Measurements from ENCODE around the gene ADORA3. TPM values are rescaled to one million over a fixed set of nuclear protein-coding genes. Genes with fewer than 3 reads are reported as not detected.

ADORA3 gene
- total RNA-seq, 1 donor from 2014 or later, result not detected

- peaks cover 38% of the 10 kb centered on the region for H3K4me1 Mint-ChIP-seq
- no peaks in the 10 kb centered on the region for H3K27me3 Mint-ChIP-seq (ENCODE audit: low read depth)
- peak overlapping the region; percentile 100 for H3K4me3 Mint-ChIP-seq
These were observed 53.2 kb downstream of the ADORA3 start for GRCh38 chr1:111450185-111450584.

GRCh38 chr1:111449703-111450017, 53.8 kb downstream of the ADORA3 start:
- H3K27ac Mint-ChIP-seq, result peak overlapping the region; percentile 100
- H3K9me3 Mint-ChIP-seq, result no peaks in the 10 kb centered on the region
- TF ChIP-seq, protein P1, sequence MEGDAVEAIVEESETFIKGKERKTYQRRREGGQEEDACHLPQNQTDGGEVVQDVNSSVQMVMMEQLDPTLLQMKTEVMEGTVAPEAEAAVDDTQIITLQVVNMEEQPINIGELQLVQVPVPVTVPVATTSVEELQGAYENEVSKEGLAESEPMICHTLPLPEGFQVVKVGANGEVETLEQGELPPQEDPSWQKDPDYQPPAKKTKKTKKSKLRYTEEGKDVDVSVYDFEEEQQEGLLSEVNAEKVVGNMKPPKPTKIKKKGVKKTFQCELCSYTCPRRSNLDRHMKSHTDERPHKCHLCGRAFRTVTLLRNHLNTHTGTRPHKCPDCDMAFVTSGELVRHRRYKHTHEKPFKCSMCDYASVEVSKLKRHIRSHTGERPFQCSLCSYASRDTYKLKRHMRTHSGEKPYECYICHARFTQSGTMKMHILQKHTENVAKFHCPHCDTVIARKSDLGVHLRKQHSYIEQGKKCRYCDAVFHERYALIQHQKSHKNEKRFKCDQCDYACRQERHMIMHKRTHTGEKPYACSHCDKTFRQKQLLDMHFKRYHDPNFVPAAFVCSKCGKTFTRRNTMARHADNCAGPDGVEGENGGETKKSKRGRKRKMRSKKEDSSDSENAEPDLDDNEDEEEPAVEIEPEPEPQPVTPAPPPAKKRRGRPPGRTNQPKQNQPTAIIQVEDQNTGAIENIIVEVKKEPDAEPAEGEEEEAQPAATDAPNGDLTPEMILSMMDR (IDR thresholded peaks at IDR 0.05; ENCODE audit: unreplicated experiment), result no peak
- H3K36me3 Mint-ChIP-seq, result peaks cover 10% of the 10 kb centered on the region
- H3K4me3 Mint-ChIP-seq, result peak overlapping the region; percentile 100
- no peaks in the 10 kb centered on the region for H3K27me3 Mint-ChIP-seq (ENCODE audit: low read depth)
- no peak for DNase-seq (ENCODE audit: low spot score in 2 of 2, unreplicated experiment in 2 of 2)
- peaks cover 38% of the 10 kb centered on the region for H3K4me1 Mint-ChIP-seq

More at GRCh38 chr1:111450185-111450584, 53.2 kb downstream of the ADORA3 start:
- no peak for DNase-seq (ENCODE audit: low spot score in 2 of 2, unreplicated experiment in 2 of 2)
- H3K9me3 Mint-ChIP-seq, result no peaks in the 10 kb centered on the region
- H3K27ac Mint-ChIP-seq, result peak overlapping the region; percentile 100
- TF ChIP-seq, protein P1 (IDR thresholded peaks at IDR 0.05; ENCODE audit: unreplicated experiment), result no peak
- H3K36me3 Mint-ChIP-seq, result peaks cover 14% of the 10 kb centered on the region

Other genes with a start within 250 kb of the ADORA3 start
- not detected in 3 replicates for gene CHIA, start 212.8 kb downstream of the ADORA3 start, total RNA-seq
- gene OVGP1, start 75.9 kb downstream of the ADORA3 start, total RNA-seq, result 2.7 to 3.6 TPM (median 2.9 TPM) in 3 replicates
- 29.1 to 32.6 TPM (median 32.6 TPM) in 3 replicates for gene WDR77, start 54.4 kb downstream of the ADORA3 start, total RNA-seq
- 155 to 162 TPM (median 156 TPM) in 3 replicates for gene ATP5PB, start 54.2 kb downstream of the ADORA3 start, total RNA-seq
- 0.72 to 1.1 TPM (median 0.83 TPM) in 3 replicates for gene C1orf162, start 29.6 kb downstream of the ADORA3 start, total RNA-seq
- not detected in 3 replicates for gene TMIGD3, start within 50 bp of the ADORA3 start, total RNA-seq
- 28.3 to 29.2 TPM (median 28.5 TPM) in 3 replicates for gene RAP1A, start 116.2 kb upstream of the ADORA3 start, total RNA-seq
- 0.89 to 1.4 TPM (median 1.4 TPM) in 3 replicates for gene INKA2, start 235.8 kb upstream of the ADORA3 start, total RNA-seq

All from mesothelial cell of epicardium (in vitro differentiated cells).